Transverse colon (tissue), 4 donors: Measurements from ENCODE around the gene POC1A. TPM values are rescaled to one million over a fixed set of nuclear protein-coding genes. Genes with fewer than 3 reads are reported as not detected.

Source experiments
- DNase-seq: peaks from one replicate; pipeline ENCODE4 v3.0.0-alpha.2; 2019
- H3K27ac ChIP-seq, 4 donors: fragments of 200-600 bp; sonication (generic); 2 replicates each; pipeline ENCODE4 v1.5.1; 2016 to 2018; ENCODE audit warnings: inconsistent platforms in 4 of 4
- H3K27me3 ChIP-seq: fragments of 200-600 bp; sonication (generic); 2 replicates; pipeline ENCODE4 v1.5.1; 2017; ENCODE audit warnings: inconsistent platforms
- H3K36me3 ChIP-seq, 4 donors: fragments of 200-600 bp; sonication (generic); 2 replicates each; pipeline ENCODE4 v1.5.1; 2017 to 2019; ENCODE audit warnings: inconsistent platforms in 4 of 4
- H3K4me1 ChIP-seq, 4 donors: fragments of 200-600 bp; sonication (generic); 2 replicates each; pipeline ENCODE4 v1.5.1; 2017 to 2020; ENCODE audit warnings: inconsistent platforms in 4 of 4
- H3K4me3 ChIP-seq, 4 donors: fragments of 200-600 bp; sonication (generic); 1 replicate in 1 of 4; 2 replicates in 3 of 4; pipeline versions ENCODE4 v1.5.1 to v1.6.1; 2017 to 2019; ENCODE audit warnings: inconsistent platforms in 4 of 4
- H3K9me3 ChIP-seq, 2 donors: fragments of 200-600 bp; sonication (generic); 2 replicates each; pipeline ENCODE4 v1.5.1; 2017 to 2019; ENCODE audit warnings: inconsistent platforms in 2 of 2
- EP300 ChIP-seq: sonication (generic); formaldehyde crosslinking; IDR thresholded peaks from one replicate; pipeline ENCODE4 v1.6.1; 2017; ENCODE audit warnings: antibody characterized with exemption, low read depth
- POLR2A ChIP-seq: fragments of 450-650 bp; IDR thresholded peaks from one replicate; pipeline ENCODE4 v1.6.1; 2016; ENCODE audit warnings: antibody characterized with exemption, mild to moderate bottlenecking, moderate library complexity
- POLR2AphosphoS5 ChIP-seq, 3 donors: sonication (generic); formaldehyde crosslinking; IDR thresholded peaks; one replicate each; pipeline ENCODE4 v1.6.1; 2016; ENCODE audit warnings: antibody characterized with exemption in 3 of 3
- WGBS, 2 donors: methylation state at CpG; one replicate each; pipeline ENCODE4 v1.1.5; 2018; ENCODE audit warnings: low coverage in 1 of 2; 5-methylcytosine and 5-hydroxymethylcytosine counted together
- in situ Hi-C, 4 donors: fragments of 200-750 bp; cut with MboI; loops; one replicate each; pipeline versions ENCODE4 v1.15.0 to v1.15.1; 2017; ENCODE audit warnings: low sequenced_read_pairs in 3 of 4, low pct_ligation_motif_present in 1 of 4, low pct_unique_long_range_greater_than_20kb in 1 of 4
- intact Hi-C: fragments of 100-400 bp; cut with DNase I; formaldehyde crosslinking; loops from one replicate; pipeline ENCODE4 v1.15.1; 2023; ENCODE audit warnings: low total_unique reads
- total RNA-seq, 4 donors: library from RNA; depleted of rRNA; stranded (reverse); fragments of >200 nt; gene quantifications; one replicate each; pipeline ENCODE4 v1.1.0, GENCODE V29; 2016
- TF ChIP-seq, protein P1 (sequence below), 5 experiments: fragments of 200-600 bp in 3 of 5; fragments of 450-650 bp in 2 of 5; sonication (generic) in 3 of 5; IDR thresholded peaks; 1 replicate in 2 of 5; 2 replicates in 3 of 5; pipeline ENCODE4 v1.5.1; 2016 to 2017; ENCODE audit warnings: antibody characterized with exemption in 5 of 5, inconsistent platforms in 3 of 5, mild to moderate bottlenecking in 2 of 5, moderate library complexity in 1 of 5

POC1A gene
- total RNA-seq, 4 donors from 2014 or later, result 0.80 to 3.1 (median 2.2) TPM; not detected in 1

DNA sequence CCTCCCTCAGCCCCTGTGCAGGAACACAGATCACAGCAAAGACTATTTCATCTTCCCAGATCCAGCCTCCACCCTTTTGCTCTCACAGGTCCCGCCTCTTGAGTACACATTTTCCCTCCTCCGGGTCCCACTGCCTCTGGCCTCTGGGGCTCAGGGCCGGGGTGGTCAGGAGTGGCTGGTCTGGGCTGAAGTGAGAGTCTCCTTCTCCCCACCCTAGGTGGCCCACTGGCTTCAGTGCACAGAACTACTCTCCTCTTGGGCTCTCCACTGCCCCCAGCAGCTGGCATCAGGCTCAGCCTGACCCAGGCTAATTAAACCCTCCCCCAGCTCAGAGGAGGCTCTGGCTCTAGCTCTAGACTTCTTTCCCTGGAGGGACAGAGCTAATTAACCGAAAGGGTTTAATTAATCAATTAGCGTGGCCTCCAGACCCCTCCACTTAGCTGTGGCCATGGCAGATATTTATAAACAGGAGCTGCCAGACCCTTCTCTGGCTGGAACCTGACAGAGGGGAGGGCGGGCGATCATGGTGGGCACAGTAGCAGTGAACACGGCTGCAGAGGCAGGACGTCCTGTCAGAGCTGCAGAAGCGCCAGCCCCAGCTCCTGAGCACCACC, 113.0 kb downstream of the POC1A start:
- in situ Hi-C loops, result no loop called here
- Histone ChIP-seq H3K9me3 (no peaks in the 10 kb centered on the region), H3K4me1 (no peaks in the 10 kb centered on the region), H3K27me3 (no peaks in the 10 kb centered on the region), H3K4me3 (no peak overlapping the region), H3K36me3 (no peaks in the 10 kb centered on the region), H3K27ac (no peak overlapping the region)
- 75% methylated on average over 10 of the region's 10 CpGs; no CpG with 5 or more reads in 1 of the 2 donors for WGBS, 2 donors
- no peak for DNase-seq
- TF ChIP-seq, protein P1, sequence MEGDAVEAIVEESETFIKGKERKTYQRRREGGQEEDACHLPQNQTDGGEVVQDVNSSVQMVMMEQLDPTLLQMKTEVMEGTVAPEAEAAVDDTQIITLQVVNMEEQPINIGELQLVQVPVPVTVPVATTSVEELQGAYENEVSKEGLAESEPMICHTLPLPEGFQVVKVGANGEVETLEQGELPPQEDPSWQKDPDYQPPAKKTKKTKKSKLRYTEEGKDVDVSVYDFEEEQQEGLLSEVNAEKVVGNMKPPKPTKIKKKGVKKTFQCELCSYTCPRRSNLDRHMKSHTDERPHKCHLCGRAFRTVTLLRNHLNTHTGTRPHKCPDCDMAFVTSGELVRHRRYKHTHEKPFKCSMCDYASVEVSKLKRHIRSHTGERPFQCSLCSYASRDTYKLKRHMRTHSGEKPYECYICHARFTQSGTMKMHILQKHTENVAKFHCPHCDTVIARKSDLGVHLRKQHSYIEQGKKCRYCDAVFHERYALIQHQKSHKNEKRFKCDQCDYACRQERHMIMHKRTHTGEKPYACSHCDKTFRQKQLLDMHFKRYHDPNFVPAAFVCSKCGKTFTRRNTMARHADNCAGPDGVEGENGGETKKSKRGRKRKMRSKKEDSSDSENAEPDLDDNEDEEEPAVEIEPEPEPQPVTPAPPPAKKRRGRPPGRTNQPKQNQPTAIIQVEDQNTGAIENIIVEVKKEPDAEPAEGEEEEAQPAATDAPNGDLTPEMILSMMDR (IDR thresholded peaks at IDR 0.05), result no peak
- TF ChIP-seq POLR2AphosphoS5 (IDR thresholded peaks at IDR 0.05), result no peak
- no peak for TF ChIP-seq POLR2A
- TF ChIP-seq EP300, result no peak
- intact Hi-C loops, result no loop called here

DNA sequence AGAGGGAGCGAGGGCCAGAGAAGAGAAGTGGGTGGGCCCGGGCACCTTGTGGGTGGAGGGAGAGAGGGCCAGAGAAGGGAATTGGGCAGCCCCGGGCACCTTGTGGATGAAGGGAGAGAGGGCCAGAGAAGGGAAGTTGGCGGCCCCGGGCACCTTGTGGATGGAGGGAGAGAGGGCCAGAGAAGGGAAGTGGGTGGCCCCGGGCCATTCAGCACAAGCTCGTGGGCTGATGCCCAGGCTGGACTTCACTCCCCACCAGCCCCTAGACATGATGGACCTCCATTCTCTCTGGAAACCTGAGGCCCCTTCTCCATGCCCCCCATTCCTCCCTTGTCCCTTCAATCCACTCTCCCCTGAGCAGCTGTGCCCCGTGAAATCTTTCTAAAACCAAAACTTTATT, 113.6 kb downstream of the POC1A start:
- H3K36me3 ChIP-seq, result no peaks in the 10 kb centered on the region
- H3K9me3 ChIP-seq, result no peaks in the 10 kb centered on the region
- 82 to 90% methylated on average over 2 to 8 of the region's 8 CpGs for WGBS, 2 donors
- DNase-seq, result no peak
- no peak for TF ChIP-seq POLR2A
- no peak for TF ChIP-seq EP300
- intact Hi-C loops, result no loop called here
- no peaks in the 10 kb centered on the region for H3K27me3 ChIP-seq
- H3K4me3 ChIP-seq, result no peak overlapping the region
- no peaks in the 10 kb centered on the region for H3K4me1 ChIP-seq
- no peak overlapping the region for H3K27ac ChIP-seq
- in situ Hi-C loops, result no loop called here

DNA sequence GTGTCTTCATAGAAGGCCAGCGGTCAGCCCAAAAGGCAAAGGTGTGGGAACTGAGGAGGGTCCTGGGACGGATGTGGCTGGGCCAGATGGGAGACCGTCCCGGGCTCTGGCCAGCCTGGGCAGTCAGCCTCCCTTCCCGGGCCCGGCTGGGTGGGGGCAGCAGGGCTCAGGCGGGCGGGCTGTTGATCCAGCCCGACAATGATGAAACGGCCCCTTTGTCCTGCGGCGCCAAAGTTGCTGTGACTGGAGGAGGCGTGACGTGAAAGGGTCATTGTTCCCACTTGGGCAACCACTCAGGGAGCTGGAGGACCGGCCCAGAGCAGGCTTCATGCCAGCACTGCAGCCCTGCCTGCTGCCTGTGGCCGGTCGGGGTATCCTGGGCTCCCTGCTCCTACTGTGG, 114.4 kb downstream of the POC1A start:
- 45 to 60% methylated on average over 1 to 17 of the region's 17 CpGs for WGBS, 2 donors
- Histone ChIP-seq H3K9me3 (no peaks in the 10 kb centered on the region), H3K36me3 (no peaks in the 10 kb centered on the region), H3K4me3 (no peak overlapping the region), H3K27me3 (no peaks in the 10 kb centered on the region), H3K27ac (no peak overlapping the region), H3K4me1 (no peaks in the 10 kb centered on the region)
- in situ Hi-C loops, result no loop called here
- DNase-seq, result no peak
- TF ChIP-seq EP300 (no peak), POLR2A (no peak), POLR2AphosphoS5 (IDR thresholded peaks at IDR 0.05) (no peak)
- TF ChIP-seq, protein P1 (IDR thresholded peaks at IDR 0.05), result no peak
- intact Hi-C loops, result no loop called here

DNA sequence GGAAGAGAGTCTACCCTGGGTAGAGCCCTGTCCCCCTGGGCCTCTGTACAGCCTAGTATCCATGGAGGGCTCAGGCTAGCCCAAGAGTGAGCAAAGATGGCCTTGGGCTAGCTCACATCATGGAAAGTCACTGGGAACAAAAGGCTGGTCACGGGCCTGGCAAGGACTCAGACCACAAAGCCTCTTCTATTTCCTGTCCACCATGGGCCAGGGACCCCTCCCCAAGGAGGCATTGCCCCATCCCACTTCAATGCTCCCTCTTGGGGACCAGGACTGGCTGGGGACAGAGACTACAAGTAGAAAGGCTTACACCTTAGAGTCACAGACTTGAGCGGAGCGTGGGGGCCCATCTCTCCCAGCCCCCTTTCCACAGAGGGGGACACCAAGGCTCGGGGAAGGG, 114.8 kb downstream of the POC1A start:
- H3K27me3 ChIP-seq, result no peaks in the 10 kb centered on the region
- in situ Hi-C loops, result no loop called here
- WGBS, 2 donors, result 87% methylated on average over 4 of the region's 4 CpGs; no CpG with 5 or more reads in 1 of the 2 donors

More for the DNA sequence above, 114.8 kb downstream of the POC1A start:
- Histone ChIP-seq H3K4me1 (no peaks in the 10 kb centered on the region), H3K36me3 (no peaks in the 10 kb centered on the region), H3K27ac (no peak overlapping the region), H3K9me3 (no peaks in the 10 kb centered on the region), H3K4me3 (no peak overlapping the region)
- no peak for DNase-seq
- TF ChIP-seq POLR2A, result no peak
- no peak for TF ChIP-seq POLR2AphosphoS5 (IDR thresholded peaks at IDR 0.05)
- TF ChIP-seq EP300, result no peak
- TF ChIP-seq, protein P1 (IDR thresholded peaks at IDR 0.05), result no peak
- intact Hi-C loops, result no loop called here
